Endothelial cell of umbilical vein (primary cell): Measurements from ENCODE around the gene SPZ1. TPM values are rescaled to one million over a fixed set of nuclear protein-coding genes. Genes with fewer than 3 reads are reported as not detected.

Experiments
- BruUV-seq: library from RNA; stranded (reverse); fragments of 400-500 nt; replicated peaks from 2 replicates; lab custom pipeline; 2021; lab: Mats Ljungman, UMichigan
- CTCF ChIA-PET: fragments of 300-600, 350-600 bp; sonication (Branson Sonifier 250); formaldehyde crosslinking; loops from one replicate; lab custom pipeline; 2021; ENCODE audit warnings: antibody characterized with exemption, inconsistent platforms; lab: Charles Lee
- POLR2A ChIA-PET: fragments of 300-600, 350-600 bp; sonication (Branson Sonifier 250); formaldehyde crosslinking; loops from one replicate; lab custom pipeline; 2021; ENCODE audit warnings: antibody characterized with exemption, inconsistent platforms; lab: Charles Lee
- DNase-seq: peaks from one replicate; pipeline ENCODE4 v3.0.0-alpha.2; 2011; ENCODE audit warnings: low read depth, low spot score
- FAIRE-seq: peaks from 2 replicates; lab custom pipeline; 2011; peaks lifted over from hg19 to GRCh38; lab: Jason Lieb, UNC
- H2AFZ ChIP-seq: 2 replicates; pipeline ENCODE4 v1.6.0; 2012; ENCODE audit warnings: low read depth, low read length, control low read depth, inconsistent platforms
- H3K27ac ChIP-seq: 2 replicates; pipeline ENCODE4 v1.5.1; 2011; ENCODE audit warnings: low read depth, mild to moderate bottlenecking, control low read depth, low read length, moderate library complexity; ENCODE audit not compliant: insufficient read depth
- H3K27me3 ChIP-seq, 2 experiments: 2 replicates each; pipeline versions ENCODE4 v1.6.0 to v1.6.1; 2011; ENCODE audit warnings: low read length in 2 of 2, mixed read lengths in 1 of 2; ENCODE audit not compliant: control insufficient read depth in 2 of 2, insufficient read depth in 2 of 2
- H3K36me3 ChIP-seq, 2 experiments: 2 replicates in 1 of 2; 3 replicates in 1 of 2; pipeline ENCODE4 v1.5.1; 2011; ENCODE audit warnings: low read length in 2 of 2, mild to moderate bottlenecking in 1 of 2, moderate library complexity in 1 of 2; ENCODE audit not compliant: control insufficient read depth in 2 of 2, insufficient read depth in 2 of 2; ENCODE audit errors: extremely low read depth in 1 of 2
- H3K4me1 ChIP-seq: 3 replicates; pipeline ENCODE4 v1.5.1; 2011; ENCODE audit warnings: mild to moderate bottlenecking, low read length; ENCODE audit not compliant: control insufficient read depth, insufficient read depth; ENCODE audit errors: extremely low read depth
- H3K4me2 ChIP-seq: 2 replicates; pipeline ENCODE4 v1.6.1; 2011; ENCODE audit warnings: low read length, control low read depth, mixed read lengths; ENCODE audit not compliant: insufficient read depth
- H3K4me3 ChIP-seq, 3 experiments: fragments of 200-600 bp in 1 of 3; sonication (generic), shearing (Covaris generic) in 1 of 3; replicated peaks in 1 of 3; 2 replicates each; pipeline ENCODE4 v1.5.1; 2011 to 2016; ENCODE audit warnings: control low read depth in 3 of 3, low read length in 3 of 3, mild to moderate bottlenecking in 2 of 3, inconsistent platforms in 1 of 3, low read depth in 1 of 3, moderate library complexity in 1 of 3; ENCODE audit not compliant: insufficient read depth in 1 of 3
- H3K79me2 ChIP-seq: 2 replicates; pipeline ENCODE4 v1.6.0; 2012; ENCODE audit warnings: low read length, inconsistent platforms; ENCODE audit not compliant: control insufficient read depth, insufficient read depth
- H3K9ac ChIP-seq: replicated peaks from 2 replicates; pipeline ENCODE3; 2011; ENCODE audit warnings: low read length, control low read depth; ENCODE audit not compliant: insufficient read depth; ENCODE audit errors: extremely low read depth
- H3K9me1 ChIP-seq: replicated peaks from 3 replicates; pipeline ENCODE4 v1.6.0; 2011; ENCODE audit warnings: mild to moderate bottlenecking, low read length; ENCODE audit not compliant: control insufficient read depth, insufficient read depth; ENCODE audit errors: extremely low read depth
- H3K9me3 ChIP-seq: replicated peaks from 2 replicates; pipeline ENCODE4 v1.5.1; 2012; ENCODE audit warnings: low read length, inconsistent platforms; ENCODE audit not compliant: control insufficient read depth, insufficient read depth
- H4K20me1 ChIP-seq: replicated peaks from 2 replicates; pipeline ENCODE3; 2011; ENCODE audit warnings: mild to moderate bottlenecking, low read length; ENCODE audit not compliant: control insufficient read depth, insufficient read depth; ENCODE audit errors: extremely low read depth
- FOS ChIP-seq: IDR thresholded peaks from 2 replicates; pipeline ENCODE4 v1.6.1; 2011; ENCODE audit warnings: mild to moderate bottlenecking, low read length, moderate library complexity, borderline replicate concordance; ENCODE audit not compliant: insufficient read depth
- GATA2 ChIP-seq: IDR thresholded peaks from 2 replicates; pipeline ENCODE4 v1.7.0; 2011; ENCODE audit warnings: low read depth, mild to moderate bottlenecking, moderate library complexity, mixed read lengths, low read length; ENCODE audit not compliant: insufficient read length, insufficient read depth
- MYC ChIP-seq: IDR thresholded peaks from one replicate; pipeline ENCODE4 v1.6.1; 2011; ENCODE audit warnings: mild to moderate bottlenecking, low read depth, low read length
- POLR2A ChIP-seq: IDR thresholded peaks from 2 replicates; pipeline ENCODE4 v1.6.1; 2012; ENCODE audit warnings: low read depth, mild to moderate bottlenecking, control low read depth, low read length
- POLR2AphosphoS5 ChIP-seq: IDR thresholded peaks from 2 replicates; pipeline ENCODE4 v1.6.1; 2012; ENCODE audit warnings: low read depth, mild to moderate bottlenecking, control low read depth, low read length, moderate library complexity; ENCODE audit not compliant: insufficient read depth
- dilution Hi-C: fragments of 300-500 bp; cut with MboI; formaldehyde crosslinking; loops from one replicate; pipeline ENCODE4 v1.15.0; 2019; ENCODE audit warnings: low sequenced_read_pairs; ENCODE audit not compliant: extremely low pct_ligation_motif_present
- intact Hi-C: fragments of 100-400 bp; cut with micrococcal nuclease; formaldehyde crosslinking; loops from one replicate; pipeline ENCODE4 v1.10.0; 2022
- polyA plus RNA-seq, 4 experiments: library from polyadenylated mRNA; depleted of rRNA in 3 of 4; stranded (reverse) in 3 of 4; unstranded in 1 of 4; fragments of >200 nt; gene quantifications; 2 replicates each; pipeline versions ENCODE4 v1.2.1 to v1.2.3, GENCODE V29; 2011 to 2012; ENCODE audit warnings: missing spikeins in 1 of 4
- total RNA-seq: library from RNA; stranded (reverse); gene quantifications from 2 replicates; pipeline ENCODE4 v1.2.3, GENCODE V29; 2021
- TF ChIP-seq, protein P1 (sequence below): IDR thresholded peaks from 2 replicates; pipeline ENCODE4 v1.6.1; 2011; ENCODE audit not compliant: insufficient read depth, insufficient read length
- TF ChIP-seq, protein P2 (sequence below), 2 donors: IDR thresholded peaks; 1 replicate in 1 of 2; 2 replicates in 1 of 2; pipeline ENCODE4 v1.5.1; 2011; ENCODE audit warnings: low read length in 2 of 2, mild to moderate bottlenecking in 2 of 2, moderate library complexity in 2 of 2, control low read depth in 1 of 2, inconsistent platforms in 1 of 2, low read depth in 1 of 2; ENCODE audit not compliant: insufficient read depth in 1 of 2; ENCODE audit errors: extremely low read depth in 1 of 2

Gene SPZ1
- total and polyA plus RNA-seq, 2 donors (not counting 3 experiments of a cell fraction or from before 2014, with no cell fraction given), result not detected

DNA sequence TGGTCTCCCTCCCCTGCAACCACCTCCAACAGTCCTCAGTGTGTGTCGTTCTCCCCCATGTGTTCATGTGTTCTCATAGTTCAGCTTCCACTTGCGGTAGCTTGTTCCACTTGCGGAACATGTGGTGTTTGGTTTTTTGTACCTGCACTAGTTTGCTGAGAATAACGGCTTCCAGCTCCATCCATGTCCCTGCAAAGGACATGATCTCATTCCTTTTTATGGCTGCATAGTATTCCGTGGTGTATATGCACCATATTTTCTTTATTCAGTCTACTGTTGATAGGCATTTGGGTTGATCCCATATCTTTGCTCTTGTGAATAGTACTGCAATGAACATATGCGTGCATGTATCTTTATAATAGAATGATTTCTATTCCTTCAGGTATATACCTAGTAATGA lies 45.1 kb downstream of the SPZ1 start:
- no peak overlapping the region for H3K4me2 ChIP-seq
- H3K9me3 ChIP-seq, result no peaks in the 10 kb centered on the region
- ChIA-PET CTCF (interaction anchor here (1.2 kb wide), 1 partner anchor 281 kb away, joined by 3 read pairs; no protein-coding TSS in a partner anchor), POLR2A (no interaction called here)
- no peak overlapping the region for H3K27ac ChIP-seq
- no TSS peak for BruUV-seq
- FAIRE-seq (no peak), DNase-seq (no peak)
- H3K9me1 ChIP-seq, result no peaks in the 10 kb centered on the region
- no peaks in the 10 kb centered on the region for H4K20me1 ChIP-seq
- H2AFZ ChIP-seq, result no peak overlapping the region
- no peaks in the 10 kb centered on the region for H3K4me1 ChIP-seq
- intact Hi-C loops (no loop called here), dilution Hi-C loops (no loop called here)
- H3K36me3 ChIP-seq, result no peaks in the 10 kb centered on the region
- no peak overlapping the region for H3K9ac ChIP-seq
- no peaks in the 10 kb centered on the region for H3K79me2 ChIP-seq
- no peak overlapping the region for H3K4me3 ChIP-seq
- TF ChIP-seq, protein P1, sequence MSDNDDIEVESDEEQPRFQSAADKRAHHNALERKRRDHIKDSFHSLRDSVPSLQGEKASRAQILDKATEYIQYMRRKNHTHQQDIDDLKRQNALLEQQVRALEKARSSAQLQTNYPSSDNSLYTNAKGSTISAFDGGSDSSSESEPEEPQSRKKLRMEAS, result no peak
- TF ChIP-seq MYC (no peak), POLR2A (no peak), POLR2AphosphoS5 (no peak), GATA2 (no peak), FOS (no peak)
- TF ChIP-seq, protein P2, sequence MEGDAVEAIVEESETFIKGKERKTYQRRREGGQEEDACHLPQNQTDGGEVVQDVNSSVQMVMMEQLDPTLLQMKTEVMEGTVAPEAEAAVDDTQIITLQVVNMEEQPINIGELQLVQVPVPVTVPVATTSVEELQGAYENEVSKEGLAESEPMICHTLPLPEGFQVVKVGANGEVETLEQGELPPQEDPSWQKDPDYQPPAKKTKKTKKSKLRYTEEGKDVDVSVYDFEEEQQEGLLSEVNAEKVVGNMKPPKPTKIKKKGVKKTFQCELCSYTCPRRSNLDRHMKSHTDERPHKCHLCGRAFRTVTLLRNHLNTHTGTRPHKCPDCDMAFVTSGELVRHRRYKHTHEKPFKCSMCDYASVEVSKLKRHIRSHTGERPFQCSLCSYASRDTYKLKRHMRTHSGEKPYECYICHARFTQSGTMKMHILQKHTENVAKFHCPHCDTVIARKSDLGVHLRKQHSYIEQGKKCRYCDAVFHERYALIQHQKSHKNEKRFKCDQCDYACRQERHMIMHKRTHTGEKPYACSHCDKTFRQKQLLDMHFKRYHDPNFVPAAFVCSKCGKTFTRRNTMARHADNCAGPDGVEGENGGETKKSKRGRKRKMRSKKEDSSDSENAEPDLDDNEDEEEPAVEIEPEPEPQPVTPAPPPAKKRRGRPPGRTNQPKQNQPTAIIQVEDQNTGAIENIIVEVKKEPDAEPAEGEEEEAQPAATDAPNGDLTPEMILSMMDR (IDR thresholded peaks at IDR 0.05; ENCODE audit: extremely low read depth in 1 of 2, insufficient read depth in 1 of 2, low read depth in 1 of 2, low read length in 2 of 2), result no peak
- no peaks in the 10 kb centered on the region for H3K27me3 ChIP-seq
